AG10803 (cell line): Measurements from ENCODE around the gene CALY.

Source experiments
- DNase-seq: peaks from one replicate; pipeline ENCODE4 v3.0.0; 2010; ENCODE audit warnings: low read depth
- H3K4me3 ChIP-seq: 2 replicates; pipeline ENCODE4 v1.5.1; 2011; ENCODE audit warnings: mild to moderate bottlenecking, low read length, control low read depth
- TF ChIP-seq, protein P1 (sequence below): conservative IDR thresholded peaks from 2 replicates; pipeline ENCODE4 v1.5.1; 2011; ENCODE audit warnings: mild to moderate bottlenecking, low read length, control low read depth, inconsistent platforms

CALY gene

DNA sequence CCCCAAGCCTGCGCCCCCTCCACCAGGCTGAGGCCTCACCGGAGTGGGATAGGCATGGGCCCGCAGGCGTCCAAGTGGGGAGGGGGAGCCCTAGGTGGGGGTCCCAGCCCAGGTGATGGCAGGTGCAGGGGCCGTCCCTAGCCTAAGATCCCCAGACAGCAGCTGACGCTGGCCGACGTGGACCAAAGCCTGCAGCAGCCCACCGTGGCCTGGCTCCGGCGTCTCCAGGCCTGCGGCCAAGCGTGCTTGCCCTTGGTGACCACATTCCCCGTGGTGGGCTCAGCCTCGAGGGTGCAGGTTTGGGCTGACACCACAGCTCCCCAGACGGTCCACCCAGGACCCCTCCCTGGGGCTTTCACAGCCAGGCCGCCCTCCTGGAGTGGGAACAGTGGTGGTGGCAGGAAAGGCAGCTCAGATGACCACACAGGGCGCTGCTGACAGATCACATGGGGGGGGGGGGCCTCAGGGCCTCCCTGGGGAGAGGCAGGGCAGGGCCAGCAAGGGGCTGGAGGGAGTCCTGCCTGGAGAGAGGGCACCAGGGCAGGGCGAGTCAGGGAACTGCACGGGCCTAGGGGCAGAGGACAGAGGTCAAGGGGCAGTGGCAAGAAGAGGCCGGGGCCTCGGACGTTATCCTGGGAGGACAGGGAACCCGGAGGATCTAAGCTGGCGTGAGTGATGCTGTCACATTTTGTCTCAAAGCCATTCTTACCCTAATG lies 59.3 kb downstream of the CALY start:
- TF ChIP-seq, protein P1, sequence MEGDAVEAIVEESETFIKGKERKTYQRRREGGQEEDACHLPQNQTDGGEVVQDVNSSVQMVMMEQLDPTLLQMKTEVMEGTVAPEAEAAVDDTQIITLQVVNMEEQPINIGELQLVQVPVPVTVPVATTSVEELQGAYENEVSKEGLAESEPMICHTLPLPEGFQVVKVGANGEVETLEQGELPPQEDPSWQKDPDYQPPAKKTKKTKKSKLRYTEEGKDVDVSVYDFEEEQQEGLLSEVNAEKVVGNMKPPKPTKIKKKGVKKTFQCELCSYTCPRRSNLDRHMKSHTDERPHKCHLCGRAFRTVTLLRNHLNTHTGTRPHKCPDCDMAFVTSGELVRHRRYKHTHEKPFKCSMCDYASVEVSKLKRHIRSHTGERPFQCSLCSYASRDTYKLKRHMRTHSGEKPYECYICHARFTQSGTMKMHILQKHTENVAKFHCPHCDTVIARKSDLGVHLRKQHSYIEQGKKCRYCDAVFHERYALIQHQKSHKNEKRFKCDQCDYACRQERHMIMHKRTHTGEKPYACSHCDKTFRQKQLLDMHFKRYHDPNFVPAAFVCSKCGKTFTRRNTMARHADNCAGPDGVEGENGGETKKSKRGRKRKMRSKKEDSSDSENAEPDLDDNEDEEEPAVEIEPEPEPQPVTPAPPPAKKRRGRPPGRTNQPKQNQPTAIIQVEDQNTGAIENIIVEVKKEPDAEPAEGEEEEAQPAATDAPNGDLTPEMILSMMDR, result no peak
- DNase-seq, result no peak
- H3K4me3 ChIP-seq, result no peak overlapping the region

DNA sequence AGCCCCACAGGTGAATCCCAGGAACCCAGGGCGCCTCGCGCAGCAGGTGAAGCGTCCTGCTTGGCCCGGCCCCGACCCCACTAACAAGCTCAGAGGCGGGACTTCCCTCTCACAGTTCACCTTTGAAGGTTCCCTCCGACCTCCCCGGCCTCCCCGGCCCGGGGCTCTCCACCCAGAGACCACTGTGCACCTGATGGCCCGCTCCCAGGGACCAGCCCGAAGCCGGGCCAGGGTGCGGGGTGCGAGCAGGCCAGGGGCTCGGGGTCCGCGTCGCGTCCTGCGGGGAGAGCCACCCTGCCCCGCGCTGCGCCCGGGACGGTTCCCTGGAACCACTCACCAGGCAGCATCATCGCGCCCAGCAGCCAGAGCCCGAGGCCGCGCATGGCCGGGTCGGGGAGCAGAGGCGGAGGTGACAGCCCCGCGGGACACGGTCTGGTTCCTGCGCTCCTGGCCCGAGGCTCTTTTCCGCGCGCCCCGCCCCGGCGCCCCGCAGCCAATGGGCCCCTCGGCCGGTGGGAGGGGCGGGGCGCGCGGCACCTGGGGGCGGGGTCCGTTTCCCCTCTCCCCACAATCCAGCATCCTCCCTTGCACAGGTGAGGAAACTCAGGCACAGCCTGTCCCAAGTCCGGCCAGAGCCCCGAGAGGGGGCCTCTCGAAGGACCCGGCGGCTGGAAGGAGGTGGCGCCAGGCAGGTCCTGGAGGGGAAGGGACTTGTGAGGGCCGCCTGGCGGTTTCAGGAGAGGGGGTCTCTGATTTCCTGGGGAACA lies 60.1 kb downstream of the CALY start, which contains the start of gene ADAM8:
ADAM8 (minus strand) TSS at position 434 of the 767 bp plus-strand sequence; CDS start at position 383, 51 bp downstream.
- no peak within 1 kb of the TSS for H3K4me3 ChIP-seq
- no peak for DNase-seq
- TF ChIP-seq, protein P1, result no peak

- TF ChIP-seq, protein P1, result no peak
- DNase-seq, result no peak
- no peak overlapping the region for H3K4me3 ChIP-seq
Observed at GRCh38 chr10:133276100-133276434, 60.6 kb downstream of the CALY start.

- DNase-seq, result no peak
- TF ChIP-seq, protein P1, result no peak
- no peak overlapping the region for H3K4me3 ChIP-seq
Observed at GRCh38 chr10:133275684-133276092, 61.0 kb downstream of the CALY start.

DNA sequence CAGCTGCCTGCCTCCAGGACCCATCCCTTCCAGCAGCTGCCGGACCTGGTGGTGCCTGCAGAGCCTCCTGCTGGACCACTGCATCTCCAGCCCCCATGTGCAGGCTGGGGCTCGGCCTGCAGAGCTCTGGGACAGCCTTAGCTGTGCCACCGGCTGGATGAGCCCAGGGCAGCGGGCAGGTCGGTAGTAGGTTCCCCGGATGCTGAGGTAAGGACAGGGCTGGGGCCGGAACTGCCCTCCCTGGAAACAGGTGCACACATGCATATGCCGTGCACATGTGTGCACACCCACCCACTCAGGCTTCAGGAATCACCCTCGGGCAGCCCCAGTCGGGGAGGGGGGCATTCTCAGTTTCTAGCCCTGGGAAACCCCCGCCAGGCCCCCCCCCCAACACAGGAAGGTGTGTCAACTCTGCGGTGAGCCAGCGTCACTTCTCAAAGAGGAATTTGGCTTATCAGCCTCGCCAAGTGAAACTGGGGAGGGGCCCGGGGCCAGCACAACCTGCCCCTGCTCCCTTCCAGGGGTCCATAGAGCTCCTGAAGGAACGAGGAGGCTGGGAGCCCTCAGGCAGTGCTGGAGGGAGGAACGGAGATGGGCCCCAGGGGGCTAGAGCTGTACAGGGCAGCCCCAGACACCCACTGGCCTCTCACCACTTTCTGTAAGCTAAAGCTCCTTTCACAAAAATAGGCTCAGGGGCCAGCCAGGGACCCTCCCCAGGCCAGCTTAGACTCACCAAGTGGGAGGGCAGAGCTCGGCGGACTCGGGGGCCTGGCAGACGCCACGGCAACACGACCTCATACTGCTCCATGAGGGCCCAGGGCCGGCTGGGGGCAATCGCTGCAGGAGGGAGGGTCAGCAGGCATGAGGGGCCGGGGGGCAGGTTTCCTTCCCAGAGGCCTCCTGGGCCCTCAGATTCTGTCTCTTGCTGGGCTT lies 61.7 kb downstream of the CALY start:
- no peak for DNase-seq
- TF ChIP-seq, protein P1, result no peak
- no peak overlapping the region for H3K4me3 ChIP-seq
